ENCODE measurements around the gene TRIM66. TPM values are rescaled to one million over a fixed set of nuclear protein-coding genes. Genes with fewer than 3 reads are reported as not detected.

The TRIM66 gene
- total and polyA plus RNA-seq, 2 of the 8 experiments (the other 6 are each of a cell fraction or from before 2014, with no cell fraction given): 3.1 to 3.5 TPM

GRCh38 chr11:8671193-8671612, 11.3 kb downstream of the TRIM66 start:
- ChIA-PET POLR2A (ENCODE audit: partially characterized antibody) (interaction anchor here (0.7 to 5.0 kb wide), 13 partner anchors 9 to 65 kb away, joined by 3 to 103 read pairs (median 6); partner anchors contain the start of genes RPL27A and TRIM66), CTCF (ENCODE audit: partially characterized antibody) (interaction anchor here (0.9 to 2.0 kb wide), 5 partner anchors 11 to 86 kb away, joined by 3 to 8 read pairs (median 4); partner anchors contain the start of genes RPL27A and TRIM66)
- Histone ChIP-seq H2AFZ (ENCODE audit: low read length) (no peak overlapping the region), H2BK20ac (ENCODE audit: low read length) (peak overlapping the region; percentile 91; the same call in 1 of the 2 replicates), H2BK5ac (ENCODE audit: low read depth, low read length) (peak overlapping the region; percentile 98), H2BK12ac (ENCODE audit: low read depth, low read length) (no peak overlapping the region; the same call in 1 of the 2 replicates), H4K91ac (replicated peaks; ENCODE audit: insufficient read length, low read length) (no peak overlapping the region), H2BK15ac (ENCODE audit: low read length) (no peak overlapping the region), H3K4me1 (replicated peaks in 1 of 4; ENCODE audit: control insufficient read depth in 3 of 4, insufficient read depth in 4 of 4, low read length in 3 of 4) (peaks cover 10 to 15% (median 12%) of the 10 kb centered on the region in 4 experiments; a peak in 6 of 7 replicates), H3K4me3 (ENCODE audit: extremely low read depth in 1 of 4, insufficient read depth in 2 of 4, low read depth in 3 of 4, low read length in 4 of 4) (peak overlapping the region in 1 of 4 experiments; percentile 37; a peak in 2 of 8 replicates), H3K4ac (replicated peaks; ENCODE audit: insufficient read length, low read depth, low read length) (no peak overlapping the region), H3K27me3 (replicated peaks in 1 of 4; ENCODE audit: control insufficient read depth in 3 of 4, extremely low read depth in 1 of 4, insufficient read depth in 3 of 4, low read length in 3 of 4) (no peaks in the 10 kb centered on the region), H3K27ac (ENCODE audit: low read depth, low read length) (peak overlapping the region; percentile 90), H3K9me3 (ENCODE audit: insufficient read depth in 2 of 2, low read depth in 1 of 2, low read length in 1 of 2) (no peaks in the 10 kb centered on the region), H3K56ac (replicated peaks; ENCODE audit: insufficient read length, low read depth, low read length) (no peak overlapping the region), H3K79me2 (ENCODE audit: control insufficient read depth in 1 of 2, insufficient read depth in 2 of 2, low read length in 2 of 2) (no peaks in the 10 kb centered on the region), H4K20me1 (replicated peaks in 1 of 2; ENCODE audit: control insufficient read depth in 1 of 2, insufficient read depth in 2 of 2, low read length in 2 of 2) (no peaks in the 10 kb centered on the region), H3K4me2 (ENCODE audit: insufficient read depth in 1 of 2, low read depth in 2 of 2, low read length in 2 of 2) (peak overlapping the region; percentile 56 to 74), H3K36me3 (ENCODE audit: control insufficient read depth in 2 of 4, insufficient read depth in 4 of 4, low read length in 3 of 4) (no peaks in the 10 kb centered on the region; a peak in 1 of 8 replicates), H3K23me2 (ENCODE audit: low read depth, low read length) (no peaks in the 10 kb centered on the region), H2AK5ac (ENCODE audit: low read depth, low read length) (peak overlapping the region; percentile 100), H3K79me1 (ENCODE audit: low read depth, low read length) (no peaks in the 10 kb centered on the region), H4K5ac (ENCODE audit: insufficient read length, low read depth, low read length) (no peak overlapping the region), H4K8ac (ENCODE audit: extremely low read depth, insufficient read depth, low read length) (no peak overlapping the region), H3K23ac (ENCODE audit: insufficient read length) (no peak overlapping the region), H3K18ac (ENCODE audit: extremely low read depth, low read length) (peak overlapping the region; percentile 60), H2BK120ac (replicated peaks; ENCODE audit: low read depth, low read length) (peak overlapping the region; percentile 94), H3K9ac (replicated peaks in 1 of 4; ENCODE audit: extremely low read depth in 1 of 4, low read depth in 3 of 4, low read length in 3 of 4) (peak overlapping the region in 3 of 4 experiments; percentile 56 to 68 (median 60); a peak in 5 of 7 replicates), H3K14ac (ENCODE audit: insufficient read length) (no peak overlapping the region)
- DNase-seq (ENCODE audit: low read depth in 1 of 2, low spot score in 2 of 2) (peak; percentile 61 to 77), FAIRE-seq (peak; percentile 90)
- WGBS, 2 experiments (ENCODE audit: extremely low coverage in 1 of 2, insufficient coverage in 1 of 2, insufficient read length in 1 of 2, insufficient replicate concordance in 2 of 2, low coverage in 1 of 2, low lambda C conversion rate in 2 of 2, missing lambda C conversion rate in 1 of 2): 5% methylated on average over 4 of the region's 4 CpGs; no CpG with 5 or more reads in 1 of the 2 experiments
- TF ChIP-seq GTF2F1 (IDR thresholded peaks at IDR 0.05; ENCODE audit: borderline replicate concordance, low read depth, low read length) (no peak), EZH2 (IDR thresholded peaks at IDR 0.05; ENCODE audit: low read depth, low read length, severe bottlenecking) (no peak), SAP30 (IDR thresholded peaks at IDR 0.05; ENCODE audit: insufficient read depth, insufficient replicate concordance, low read length) (no peak), POU5F1 (IDR thresholded peaks at IDR 0.05; ENCODE audit: low read depth, low read length) (no peak), USF2 (IDR thresholded peaks at IDR 0.05; ENCODE audit: low read length) (no peak), ATF2 (IDR thresholded peaks at IDR 0.05; ENCODE audit: low read length) (no peak), SRF (IDR thresholded peaks at IDR 0.05; ENCODE audit: low read depth, low read length) (no peak), YY1 (IDR thresholded peaks at IDR 0.05; ENCODE audit: low read depth, low read length) (peak; percentile 60; the same call in 1 of the 2 replicates), ATF3 (IDR thresholded peaks at IDR 0.05; ENCODE audit: insufficient read depth, low read depth, low read length) (no peak)
